OCI-LY3 (cell line): Measurements from ENCODE around the gene IL37.

ENCODE experiments used
- H2AFZ ChIP-seq: fragments of 200-600, 300-600 bp; shearing (Covaris generic); 2 replicates; pipeline ENCODE4 v1.6.0; 2014; ENCODE audit warnings: antibody characterized with exemption, low read depth, low read length
- H3K27ac ChIP-seq: fragments of 200-600, 300-600 bp; sonication (generic); 2 replicates; pipeline ENCODE4 v1.5.1; 2014; ENCODE audit warnings: mild to moderate bottlenecking, low read length, moderate library complexity, mixed read lengths
- H3K27me3 ChIP-seq: fragments of 200-600, 300-600 bp; sonication (generic); 2 replicates; pipeline ENCODE4 v1.6.1; 2014; ENCODE audit warnings: low read depth, low read length, mixed read lengths
- H3K36me3 ChIP-seq: fragments of 200-600, 300-600 bp; sonication (generic); replicated peaks from 2 replicates; pipeline ENCODE3; 2014; ENCODE audit warnings: low read depth, low read length, mixed read lengths
- H3K4me1 ChIP-seq: fragments of 300-600, 200-600 bp; sonication (generic); 2 replicates; pipeline ENCODE4 v1.6.1; 2014; ENCODE audit warnings: low read length, mixed read lengths
- H3K4me2 ChIP-seq: fragments of 200-600, 300-600 bp; sonication (generic); 2 replicates; pipeline ENCODE4 v1.6.1; 2014; ENCODE audit warnings: low read length, mixed read lengths
- H3K4me3 ChIP-seq: fragments of 300-600, 200-600 bp; sonication (generic); 2 replicates; pipeline ENCODE4 v1.5.1; 2014; ENCODE audit warnings: antibody characterized with exemption, mild to moderate bottlenecking, low read length, moderate library complexity
- H3K79me2 ChIP-seq: fragments of 300-600, 200-600 bp; shearing (Covaris generic); 2 replicates; pipeline ENCODE4 v1.6.1; 2014; ENCODE audit warnings: mild to moderate bottlenecking, low read length, mixed read lengths
- H3K9ac ChIP-seq: fragments of 300-600, 200-600 bp; shearing (Covaris generic); 2 replicates; pipeline ENCODE4 v1.6.0; 2014; ENCODE audit warnings: mild to moderate bottlenecking, low read length, moderate library complexity
- H3K9me3 ChIP-seq: fragments of 200-600, 300-600 bp; shearing (Covaris generic); 2 replicates; pipeline ENCODE4 v1.6.1; 2014; ENCODE audit warnings: low read length, mixed read lengths; ENCODE audit not compliant: insufficient read depth
- H4K20me1 ChIP-seq: fragments of 200-600, 300-600 bp; sonication (generic); 2 replicates; pipeline ENCODE4 v1.6.1; 2016; ENCODE audit warnings: low read length, mixed read lengths; ENCODE audit not compliant: insufficient read depth
- EZH2phosphoT487 ChIP-seq: fragments of 200-600 bp; shearing (Covaris generic); IDR thresholded peaks from 2 replicates; pipeline ENCODE4 v1.6.1; 2018; ENCODE audit warnings: antibody characterized with exemption, mixed run types, low read depth
- TF ChIP-seq, protein P1 (sequence below): fragments of 200-600, 300-600 bp; sonication (generic); IDR thresholded peaks from 2 replicates; pipeline ENCODE4 v1.5.1; 2014; ENCODE audit warnings: antibody characterized with exemption, low read length, low read depth

The IL37 gene

DNA sequence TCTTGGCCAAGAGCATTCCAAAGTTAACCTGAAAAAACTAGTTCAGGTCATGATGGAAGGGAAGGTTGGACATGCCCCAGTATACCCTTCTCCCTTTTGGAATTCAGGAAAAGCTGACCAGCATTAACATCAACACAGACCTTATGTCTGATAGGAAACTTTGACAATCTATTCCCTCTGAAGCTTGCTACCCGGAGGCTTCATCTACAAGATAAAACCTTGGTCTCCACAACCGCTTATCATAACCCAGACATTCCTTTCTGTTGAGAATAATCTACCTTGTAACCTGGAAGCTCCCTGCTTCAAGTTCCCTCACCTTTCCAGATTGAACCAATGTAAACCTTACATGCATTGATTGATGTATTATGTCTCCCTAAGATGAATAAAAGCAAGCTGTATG, 24.7 kb upstream of the IL37 start:
- H3K79me2 ChIP-seq = no peaks in the 10 kb centered on the region
- H3K27me3 ChIP-seq = no peaks in the 10 kb centered on the region
- H3K9me3 ChIP-seq = no peaks in the 10 kb centered on the region
- no peaks in the 10 kb centered on the region for H3K36me3 ChIP-seq
- no peak overlapping the region for H3K4me2 ChIP-seq
- H3K4me3 ChIP-seq = no peak overlapping the region
- H3K9ac ChIP-seq = no peak overlapping the region
- peaks cover 29% of the 10 kb centered on the region for H3K4me1 ChIP-seq
- no peak overlapping the region for H2AFZ ChIP-seq
- no peaks in the 10 kb centered on the region for H4K20me1 ChIP-seq
- no peak for TF ChIP-seq EZH2phosphoT487
- TF ChIP-seq, protein P1, sequence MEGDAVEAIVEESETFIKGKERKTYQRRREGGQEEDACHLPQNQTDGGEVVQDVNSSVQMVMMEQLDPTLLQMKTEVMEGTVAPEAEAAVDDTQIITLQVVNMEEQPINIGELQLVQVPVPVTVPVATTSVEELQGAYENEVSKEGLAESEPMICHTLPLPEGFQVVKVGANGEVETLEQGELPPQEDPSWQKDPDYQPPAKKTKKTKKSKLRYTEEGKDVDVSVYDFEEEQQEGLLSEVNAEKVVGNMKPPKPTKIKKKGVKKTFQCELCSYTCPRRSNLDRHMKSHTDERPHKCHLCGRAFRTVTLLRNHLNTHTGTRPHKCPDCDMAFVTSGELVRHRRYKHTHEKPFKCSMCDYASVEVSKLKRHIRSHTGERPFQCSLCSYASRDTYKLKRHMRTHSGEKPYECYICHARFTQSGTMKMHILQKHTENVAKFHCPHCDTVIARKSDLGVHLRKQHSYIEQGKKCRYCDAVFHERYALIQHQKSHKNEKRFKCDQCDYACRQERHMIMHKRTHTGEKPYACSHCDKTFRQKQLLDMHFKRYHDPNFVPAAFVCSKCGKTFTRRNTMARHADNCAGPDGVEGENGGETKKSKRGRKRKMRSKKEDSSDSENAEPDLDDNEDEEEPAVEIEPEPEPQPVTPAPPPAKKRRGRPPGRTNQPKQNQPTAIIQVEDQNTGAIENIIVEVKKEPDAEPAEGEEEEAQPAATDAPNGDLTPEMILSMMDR = no peak
- H3K27ac ChIP-seq = no peak overlapping the region

DNA sequence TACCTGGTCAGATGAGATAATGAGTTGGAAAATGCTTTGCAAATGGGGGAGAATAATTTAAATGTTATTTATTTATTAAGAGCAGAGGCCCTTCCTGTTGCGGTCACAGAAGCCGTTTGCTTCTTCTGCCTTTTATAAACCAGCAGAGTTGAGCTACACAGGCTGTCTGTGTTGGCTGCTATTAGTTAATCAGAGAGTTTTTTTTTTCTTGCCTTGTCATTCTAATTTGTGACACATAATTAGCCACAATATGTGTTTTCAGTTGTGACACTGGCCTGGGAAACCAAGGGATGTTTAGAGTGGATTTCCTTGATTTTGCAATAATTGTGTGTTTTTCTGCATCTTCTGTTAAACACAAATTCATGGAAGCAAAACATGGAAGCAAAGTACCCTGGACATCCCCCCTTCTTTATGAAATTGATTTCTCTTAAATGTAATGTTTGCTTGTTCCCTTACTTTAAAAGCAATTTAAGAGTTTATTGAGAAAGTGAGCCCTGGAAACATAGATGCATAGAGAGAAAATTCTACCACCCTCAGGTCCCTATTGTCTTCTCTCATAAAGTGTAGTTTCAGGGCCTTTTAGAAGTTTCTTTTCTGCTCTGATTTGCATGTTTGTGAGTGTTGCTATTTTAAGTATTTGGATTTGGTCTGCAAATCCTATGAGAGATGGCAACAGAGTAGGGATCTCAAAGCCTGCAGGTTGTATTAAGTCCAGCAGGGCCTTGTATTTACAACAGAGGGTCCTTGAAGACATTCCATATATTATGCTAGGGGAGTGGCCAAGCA, 22.8 kb upstream of the IL37 start:
- H3K27me3 ChIP-seq = no peaks in the 10 kb centered on the region
- no peaks in the 10 kb centered on the region for H3K36me3 ChIP-seq
- TF ChIP-seq EZH2phosphoT487 = no peak
- TF ChIP-seq, protein P1 = no peak
- H3K9me3 ChIP-seq = no peaks in the 10 kb centered on the region
- H3K4me2 ChIP-seq = no peak overlapping the region
- H3K27ac ChIP-seq = no peak overlapping the region
- H3K9ac ChIP-seq = no peak overlapping the region
- H2AFZ ChIP-seq = no peak overlapping the region
- peaks cover 20% of the 10 kb centered on the region for H3K4me1 ChIP-seq
- H4K20me1 ChIP-seq = no peaks in the 10 kb centered on the region
- H3K79me2 ChIP-seq = no peaks in the 10 kb centered on the region
- H3K4me3 ChIP-seq = no peak overlapping the region

DNA sequence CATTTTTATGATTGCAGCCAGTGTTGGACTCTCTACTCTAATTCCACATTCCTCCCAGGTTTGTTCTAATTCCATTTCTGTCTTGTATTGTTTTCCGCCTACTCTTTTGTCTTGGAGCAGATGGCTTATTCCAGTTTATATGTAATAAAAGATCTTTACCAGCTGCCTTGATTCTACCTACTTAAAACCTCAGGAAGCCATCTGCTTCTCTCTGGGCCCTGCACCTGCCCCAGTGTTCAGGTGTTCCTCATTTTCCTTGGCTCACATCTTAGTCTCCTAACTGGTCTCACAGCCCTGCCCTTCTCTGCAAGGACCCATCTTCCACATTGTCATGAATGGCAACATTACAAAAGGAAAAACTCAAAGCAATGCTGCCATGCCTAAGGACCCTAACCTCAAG, 21.0 kb upstream of the IL37 start:
- TF ChIP-seq, protein P1 = no peak
- no peak for TF ChIP-seq EZH2phosphoT487
- Histone ChIP-seq H3K4me2 (no peak overlapping the region), H3K27ac (no peak overlapping the region), H3K36me3 (no peaks in the 10 kb centered on the region), H3K4me1 (peaks cover 14% of the 10 kb centered on the region), H3K27me3 (no peaks in the 10 kb centered on the region), H4K20me1 (no peaks in the 10 kb centered on the region), H3K79me2 (no peaks in the 10 kb centered on the region), H3K9me3 (no peaks in the 10 kb centered on the region), H3K4me3 (no peak overlapping the region), H2AFZ (no peak overlapping the region), H3K9ac (no peak overlapping the region)

DNA sequence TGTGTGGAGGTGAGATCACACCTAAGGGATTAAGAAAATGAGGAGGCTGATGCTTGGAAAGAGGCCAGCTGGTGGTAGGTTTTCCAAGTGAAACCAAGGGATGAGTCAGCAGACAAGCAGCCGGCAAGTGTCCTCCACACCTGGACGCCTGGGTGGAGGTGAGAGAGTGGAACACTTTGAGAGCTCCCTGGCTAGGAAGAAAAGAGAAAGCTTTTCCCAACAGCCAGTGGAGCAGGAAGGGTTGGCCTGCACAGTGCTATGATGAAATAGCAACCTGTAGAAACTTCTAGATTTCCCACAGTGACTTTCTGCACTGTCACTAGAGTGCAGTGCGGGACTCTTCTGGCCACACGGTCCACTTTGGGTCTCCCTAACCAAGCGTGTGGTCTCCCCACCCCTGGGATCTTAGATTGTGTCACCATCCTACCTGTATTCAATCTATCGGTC, 19.6 kb upstream of the IL37 start:
- Histone ChIP-seq H2AFZ (no peak overlapping the region), H3K27ac (no peak overlapping the region), H3K9me3 (no peaks in the 10 kb centered on the region), H3K79me2 (no peaks in the 10 kb centered on the region), H3K36me3 (no peaks in the 10 kb centered on the region), H3K4me3 (no peak overlapping the region), H3K9ac (no peak overlapping the region), H3K4me1 (peaks cover 7% of the 10 kb centered on the region; the same call in 1 of the 2 replicates), H4K20me1 (no peaks in the 10 kb centered on the region), H3K27me3 (no peaks in the 10 kb centered on the region), H3K4me2 (no peak overlapping the region)
- TF ChIP-seq, protein P1 = no peak
- TF ChIP-seq EZH2phosphoT487 = no peak
